HG03139 (cell line): Measurements from ENCODE around the gene ANKRD44.
"Not testable (repeated sequence)": the region's sequence is repeated elsewhere in the genome, so short reads cannot be mapped to it uniquely, and the experiment has no call there.

Experiments
- ATAC-seq: cut with Tn5 transposase; IDR thresholded peaks from one replicate; pipeline ENCODE4 v1.9.1; 2021; ENCODE audit not compliant: unreplicated experiment

Gene ANKRD44

DNA sequence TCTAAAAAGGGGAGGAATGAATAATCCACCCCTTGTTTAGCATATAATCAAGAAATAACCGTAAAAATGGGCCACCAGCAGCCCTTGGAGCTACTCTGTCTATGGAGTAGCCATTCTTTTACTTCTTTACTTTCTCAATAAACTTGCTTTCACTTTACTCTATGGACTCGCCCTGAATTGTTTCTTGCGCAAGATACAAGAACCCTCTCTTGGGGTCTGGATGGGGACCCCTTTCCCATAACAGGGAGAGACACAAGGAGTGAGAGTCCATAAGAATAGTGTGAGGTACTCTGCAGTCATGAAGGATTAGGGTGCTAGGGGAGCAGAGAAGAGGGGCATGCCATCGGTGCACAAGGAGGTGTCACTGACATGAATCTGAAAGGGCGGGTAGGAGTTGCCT lies 224.9 kb downstream of the ANKRD44 start:
- ATAC-seq, result no peak

DNA sequence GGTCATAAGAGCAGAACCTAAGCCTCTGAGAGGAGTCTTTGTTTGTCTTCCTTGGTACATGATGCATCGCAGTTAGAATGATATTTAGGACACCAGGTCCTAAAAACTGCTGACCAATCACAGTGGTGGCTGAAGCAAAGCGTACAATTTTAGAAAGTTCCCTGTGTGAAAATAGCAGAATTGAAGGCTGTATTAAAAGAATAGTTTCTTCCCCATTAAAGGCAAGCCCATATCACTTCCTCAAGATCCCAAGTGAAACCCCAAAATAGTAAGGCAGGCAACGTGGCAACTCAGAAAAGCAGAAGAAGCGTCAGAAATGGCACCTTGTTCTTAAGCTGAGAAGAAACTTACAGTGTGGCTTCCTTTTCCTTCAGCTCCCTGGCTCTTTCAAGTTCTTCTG lies 229.3 kb downstream of the ANKRD44 start:
- ATAC-seq, result no peak

DNA sequence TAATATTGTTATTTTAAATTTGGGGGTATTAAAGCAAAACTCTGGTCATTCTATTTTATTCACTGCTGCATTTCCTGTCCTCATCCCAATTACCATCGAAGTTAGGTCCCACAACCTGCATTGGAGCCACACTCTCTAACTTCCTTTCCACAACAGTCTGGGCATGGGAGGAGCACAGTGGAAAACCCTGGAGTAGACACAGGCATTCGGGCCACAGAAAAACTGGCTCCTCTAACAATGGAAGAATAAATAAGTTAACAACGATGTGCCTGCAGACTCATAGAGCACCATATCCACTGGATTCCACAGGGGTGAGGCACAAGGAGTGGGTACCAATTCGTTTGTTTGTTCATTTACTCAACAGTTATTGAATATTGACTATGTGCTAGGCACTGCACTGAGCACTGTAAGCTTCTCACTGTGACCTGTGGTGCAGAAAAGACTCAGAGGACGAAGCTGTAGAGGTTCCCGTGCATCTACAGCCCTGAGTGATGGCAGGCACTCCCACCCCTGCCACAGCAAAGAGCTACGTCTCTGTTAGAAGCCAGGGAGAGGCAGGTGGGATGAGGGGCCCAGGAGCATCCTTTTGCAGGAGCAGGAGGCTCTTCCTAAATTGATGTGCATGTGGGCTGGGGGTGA lies 229.9 kb downstream of the ANKRD44 start:
- no peak for ATAC-seq

DNA sequence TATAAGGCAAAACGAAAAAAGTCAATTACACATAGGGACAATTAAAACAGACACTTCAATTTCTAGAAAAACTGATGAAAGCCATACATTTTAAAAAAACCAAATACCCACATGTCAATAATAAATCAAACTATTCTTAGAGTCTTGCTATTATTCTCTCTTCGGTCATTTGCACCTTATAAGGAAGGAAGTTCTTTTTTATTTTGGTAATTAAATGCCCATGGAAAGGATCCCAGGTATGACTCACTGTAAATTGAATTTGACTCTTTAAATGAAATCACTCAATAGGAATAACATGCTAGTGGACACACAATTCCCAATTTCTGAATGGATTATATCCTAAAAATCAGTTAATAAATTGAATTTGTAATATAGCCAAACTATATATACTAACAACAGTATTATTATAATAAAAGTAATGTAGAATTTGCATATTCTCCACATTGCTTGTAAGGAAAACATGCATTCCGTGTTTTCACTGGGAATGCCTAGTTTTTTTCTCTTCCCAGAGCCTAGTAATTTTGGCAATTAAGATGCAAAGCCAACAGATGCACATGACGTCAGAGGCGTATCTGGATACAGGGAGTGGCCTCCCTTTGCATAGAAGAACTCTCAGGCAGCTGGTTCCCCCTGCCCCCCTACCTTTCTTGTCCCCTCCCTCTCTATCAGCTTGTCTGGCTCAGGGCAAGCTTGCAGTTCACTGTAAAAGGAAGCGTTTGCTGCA lies 230.6 kb downstream of the ANKRD44 start:
- ATAC-seq, result no peak

DNA sequence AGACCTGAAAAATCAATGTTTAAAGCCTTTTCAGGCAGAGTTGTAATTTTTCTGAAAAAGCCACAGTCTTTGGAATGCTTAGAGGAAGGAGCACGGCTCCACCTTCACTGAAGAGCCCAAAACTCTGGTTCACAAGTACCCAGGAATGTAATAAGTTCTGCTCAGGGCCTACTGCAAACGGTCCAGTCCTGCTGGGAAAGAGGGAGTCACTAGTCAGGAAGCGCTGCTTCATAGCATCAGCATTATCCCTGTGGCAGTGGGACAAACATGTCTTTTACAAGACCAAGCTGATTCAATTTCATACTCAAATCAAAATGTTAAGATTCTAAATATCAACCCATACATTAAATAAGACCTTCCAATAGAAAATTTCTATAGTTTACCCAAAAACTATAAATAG lies 231.2 kb downstream of the ANKRD44 start:
- ATAC-seq, result no peak

DNA sequence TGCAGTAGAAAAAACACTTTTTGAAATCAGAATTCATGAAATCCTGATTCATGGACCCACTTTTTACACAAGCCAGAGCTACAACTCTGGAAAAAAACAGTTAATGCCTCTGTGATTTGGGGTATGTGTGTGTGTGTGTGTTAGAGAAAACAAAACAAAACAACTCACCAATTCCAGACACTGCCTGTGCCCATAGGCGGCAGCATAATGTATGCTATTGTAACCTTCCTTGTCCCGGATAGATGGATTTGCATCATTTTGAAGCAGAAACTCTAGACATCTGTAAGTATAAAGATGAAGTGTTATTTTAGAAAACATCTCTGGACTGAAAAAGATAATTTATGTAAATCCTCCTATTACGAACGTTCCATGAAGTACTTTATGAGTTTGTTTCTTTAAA lies 232.0 kb downstream of the ANKRD44 start:
- ATAC-seq, result no peak

DNA sequence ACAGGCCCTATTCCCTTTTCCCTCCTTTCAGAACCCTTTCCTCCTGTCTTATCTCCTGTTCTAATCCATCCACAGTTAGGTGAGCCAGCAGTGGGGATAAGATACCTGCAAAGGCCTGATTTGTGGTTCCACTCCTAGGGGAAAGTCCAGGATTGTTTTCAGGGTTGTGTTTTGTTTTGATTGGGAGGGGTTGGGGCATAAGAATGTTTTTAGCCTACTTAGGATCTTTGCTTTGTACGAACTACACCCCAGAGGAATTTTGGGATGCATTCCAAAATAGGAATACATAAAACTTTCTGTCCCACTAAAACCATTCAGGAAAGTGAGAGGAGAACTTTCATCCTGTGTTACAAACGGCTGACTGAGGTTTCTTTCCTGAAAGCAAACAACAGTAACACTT lies 233.2 kb downstream of the ANKRD44 start:
- no peak for ATAC-seq

DNA sequence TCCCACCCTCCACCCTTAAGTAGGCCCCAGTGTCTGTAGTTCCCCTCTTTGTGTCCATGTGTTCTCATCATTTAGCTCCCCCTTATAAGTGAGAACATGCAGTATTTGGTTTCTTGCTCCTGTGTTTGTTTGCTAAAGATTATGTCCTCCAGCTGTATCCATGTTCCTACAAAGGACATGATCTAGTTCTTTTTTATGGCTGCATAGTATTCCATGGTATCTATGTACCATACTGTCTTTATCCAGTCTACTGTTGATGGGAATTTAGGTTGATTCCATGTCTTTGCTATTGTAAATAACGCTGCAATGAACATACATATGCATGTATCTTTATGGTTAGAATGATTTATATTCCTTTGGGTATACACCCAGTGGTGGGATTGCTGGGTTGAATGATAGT lies 233.9 kb downstream of the ANKRD44 start:
- no peak for ATAC-seq

DNA sequence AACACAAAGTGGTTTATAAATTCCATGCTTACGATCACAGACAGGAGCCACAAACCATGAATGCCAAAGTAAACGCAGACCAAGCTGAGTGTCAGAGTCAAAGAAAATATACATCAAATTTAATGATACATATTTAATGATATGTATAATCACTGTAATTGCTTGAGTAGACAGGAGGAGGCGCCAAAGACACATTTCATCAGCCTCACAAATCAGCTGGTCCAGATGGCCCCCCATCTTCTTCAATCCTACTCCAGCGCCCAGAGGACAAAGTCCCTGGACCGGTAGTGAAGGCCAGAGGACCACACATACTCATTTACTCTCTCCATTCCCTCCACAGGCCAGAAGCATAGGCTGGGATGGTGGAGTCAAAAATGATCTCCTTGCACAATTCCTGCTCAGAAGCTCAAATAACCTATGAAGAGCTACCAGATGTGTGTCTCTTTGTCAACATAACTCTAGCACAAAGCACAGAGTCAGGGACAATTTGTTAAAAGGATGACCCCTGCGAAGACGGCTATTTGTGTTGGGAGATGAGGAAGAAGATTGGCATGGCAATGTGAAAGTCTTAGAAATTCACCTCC lies 234.7 kb downstream of the ANKRD44 start:
- ATAC-seq, result no peak

DNA sequence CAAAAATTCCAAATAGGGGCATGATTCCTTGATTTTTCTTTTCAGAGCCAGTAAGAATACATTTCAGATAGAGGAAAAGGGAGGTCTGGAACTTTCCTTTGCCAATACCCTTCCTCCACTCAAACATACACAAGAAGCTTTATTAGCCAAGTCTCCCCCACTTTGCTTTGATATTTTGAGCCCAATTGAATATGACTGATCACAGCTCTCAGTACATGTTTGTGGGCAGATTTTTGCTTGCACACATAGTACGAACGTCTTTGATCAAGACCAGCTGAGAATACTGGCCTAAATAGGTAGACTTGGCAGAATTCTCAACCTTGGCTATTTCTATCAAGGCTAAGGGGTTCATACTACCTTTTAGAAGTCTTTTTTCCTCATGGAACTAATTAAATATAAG lies 235.3 kb downstream of the ANKRD44 start:
- ATAC-seq, result no peak

DNA sequence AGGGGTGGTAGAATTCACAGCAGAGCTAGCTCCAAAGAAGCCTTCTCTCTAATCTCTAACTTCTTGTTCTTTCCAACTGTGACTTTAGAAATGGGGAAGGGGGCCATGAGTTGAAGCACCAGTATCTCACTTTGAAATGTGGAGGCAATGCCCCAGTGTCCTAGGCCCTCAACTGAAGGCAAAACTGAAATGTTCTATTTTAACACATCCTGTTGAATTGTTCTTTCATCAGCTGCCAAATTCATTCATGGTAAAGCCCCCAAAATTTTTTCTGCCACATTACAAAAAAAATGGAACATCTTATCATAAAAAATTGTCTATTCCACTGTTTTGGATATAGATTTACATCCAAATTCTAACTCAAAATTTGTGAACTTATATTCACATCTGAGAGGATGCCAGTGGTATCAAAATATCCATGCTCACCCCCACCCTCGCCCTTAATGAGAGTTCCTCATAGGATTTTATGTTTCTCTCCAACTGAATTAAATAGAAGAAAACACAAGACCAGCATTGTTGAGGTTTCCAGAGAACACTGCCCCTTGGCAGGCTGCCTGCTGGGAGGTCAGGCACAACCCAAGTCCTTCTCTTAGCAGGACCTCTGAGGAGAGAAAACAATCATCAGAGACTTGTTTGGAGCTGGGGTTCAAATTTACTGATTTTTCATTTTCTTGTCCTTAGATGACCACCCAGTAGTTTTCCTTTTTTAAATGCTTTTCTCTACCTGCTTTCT lies 236.7 kb downstream of the ANKRD44 start:
- no peak for ATAC-seq

DNA sequence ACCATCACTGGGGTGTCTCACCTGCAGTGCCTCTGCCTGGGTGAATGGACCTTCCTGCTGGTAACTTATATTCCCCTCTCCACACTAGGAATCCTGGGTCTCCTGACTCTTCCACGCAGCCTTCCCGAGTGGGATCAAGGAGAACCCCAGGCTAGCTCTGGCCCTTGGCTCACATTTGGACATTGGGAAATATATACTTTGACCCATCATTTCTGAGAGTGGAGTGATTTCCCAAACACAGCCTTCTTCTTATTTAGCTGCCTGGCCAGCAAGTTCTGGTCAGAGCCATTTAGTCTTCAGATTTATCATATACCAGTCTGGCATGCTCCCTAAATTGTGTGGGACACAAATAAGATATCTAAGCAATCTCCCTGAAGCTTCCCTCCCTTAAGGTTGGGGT lies 237.3 kb downstream of the ANKRD44 start:
- no peak for ATAC-seq

DNA sequence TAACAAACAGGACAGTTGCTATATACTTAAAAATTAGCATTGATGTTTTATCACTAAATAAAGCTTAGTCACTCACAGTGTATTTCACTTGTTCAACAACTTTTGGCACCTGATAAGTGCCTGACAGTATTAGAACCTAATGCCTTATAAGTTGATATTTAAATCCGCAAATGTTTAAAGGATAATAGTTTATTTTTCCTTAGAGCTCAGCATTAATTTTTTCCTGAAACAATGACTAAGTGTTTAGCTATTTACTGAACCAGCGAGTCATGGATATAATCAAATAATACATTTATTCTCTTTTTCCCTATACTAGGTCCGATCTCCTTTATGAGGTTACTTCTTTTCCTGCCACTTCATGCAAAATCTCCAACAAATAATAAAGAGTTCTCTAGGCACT lies 238.0 kb downstream of the ANKRD44 start:
- ATAC-seq, result no peak

DNA sequence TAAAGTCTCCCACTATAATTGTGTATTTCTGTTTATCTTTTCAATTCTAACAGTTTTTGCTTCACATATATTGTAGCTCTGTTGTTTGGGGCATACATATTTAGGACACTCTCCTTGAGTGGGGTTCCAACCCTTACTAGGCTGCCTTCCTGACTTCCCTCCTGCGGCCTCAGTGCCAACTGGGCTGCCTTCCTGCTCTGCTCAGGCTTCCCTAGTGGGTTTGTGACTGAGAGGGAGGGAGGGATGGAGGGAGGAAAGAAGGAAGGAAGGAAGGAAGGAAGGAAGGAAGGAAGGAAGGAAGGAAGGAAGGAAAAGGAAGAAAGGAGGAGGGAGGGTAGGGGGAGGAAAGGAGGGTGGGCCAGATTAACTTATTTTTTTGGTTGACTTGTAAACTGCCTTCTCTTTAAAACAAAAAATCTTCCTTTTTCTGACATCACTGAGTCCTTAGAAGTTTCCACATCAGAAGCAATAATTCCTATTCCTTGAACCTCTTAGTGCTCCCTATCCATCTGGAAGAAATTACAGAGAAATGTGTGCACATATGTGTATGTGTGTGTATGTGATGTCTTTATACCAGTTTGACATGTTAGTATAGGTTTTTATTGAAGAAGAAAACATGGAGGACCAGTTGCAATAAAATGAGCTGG lies 238.7 kb downstream of the ANKRD44 start:
- ATAC-seq, result no peak

DNA sequence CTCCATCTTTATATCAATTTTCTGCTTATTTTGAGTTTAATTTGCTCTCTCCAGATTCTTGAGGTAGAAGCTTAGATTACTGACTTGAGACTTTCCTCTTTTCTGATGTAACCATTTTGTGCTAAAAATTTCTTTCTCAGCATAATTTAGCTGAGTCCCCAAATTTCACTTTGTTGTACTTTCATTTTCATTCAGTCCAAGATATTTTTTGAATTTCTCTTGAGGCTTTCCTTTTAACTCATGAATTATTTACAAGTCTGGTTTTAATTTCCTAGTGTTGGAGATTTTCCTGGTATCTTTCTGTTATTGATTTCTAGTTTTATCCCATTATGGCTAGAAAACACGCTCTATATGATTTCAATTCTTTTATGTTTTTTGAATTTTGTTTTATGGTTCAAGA lies 239.4 kb downstream of the ANKRD44 start:
- no peak for ATAC-seq

DNA sequence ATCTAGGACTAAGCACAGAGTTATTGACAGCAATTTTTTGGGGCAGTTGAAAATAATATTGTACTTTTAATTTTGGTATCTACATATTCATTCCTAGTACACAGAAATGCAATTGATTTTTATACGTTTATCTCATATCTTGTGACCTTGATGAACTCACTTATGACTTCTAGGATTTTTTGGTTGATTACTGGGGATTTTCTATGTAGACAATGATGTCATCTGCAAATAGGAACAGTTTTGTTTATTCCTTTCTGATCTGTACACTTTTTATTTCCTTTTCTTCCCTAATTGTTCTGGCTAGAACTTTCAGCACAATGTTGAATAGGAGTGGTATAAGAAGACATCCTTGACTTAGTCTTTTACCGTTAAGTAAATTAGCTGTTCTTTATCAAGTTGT lies 240.6 kb downstream of the ANKRD44 start:
- no peak for ATAC-seq

DNA sequence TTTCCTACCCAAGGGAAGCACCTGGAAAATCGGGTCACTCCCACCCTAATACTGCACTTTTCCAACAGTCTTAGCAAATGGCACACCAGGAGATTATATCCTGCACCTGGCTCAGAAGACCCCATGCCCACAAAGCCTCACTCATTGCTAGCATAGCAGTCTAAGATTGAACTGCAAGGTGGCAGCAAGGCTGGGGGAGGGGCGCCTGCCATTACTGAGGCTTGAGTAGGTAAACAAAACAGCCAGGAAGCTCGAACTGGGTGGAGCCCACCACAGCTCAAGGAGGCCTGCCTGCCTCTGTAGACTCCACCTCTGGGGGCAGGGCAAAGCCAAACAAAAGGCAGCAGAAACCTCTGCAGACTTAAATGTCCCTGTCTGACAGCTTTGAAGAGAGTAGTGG lies 248.0 kb downstream of the ANKRD44 start:
- ATAC-seq, result not testable (repeated sequence)

DNA sequence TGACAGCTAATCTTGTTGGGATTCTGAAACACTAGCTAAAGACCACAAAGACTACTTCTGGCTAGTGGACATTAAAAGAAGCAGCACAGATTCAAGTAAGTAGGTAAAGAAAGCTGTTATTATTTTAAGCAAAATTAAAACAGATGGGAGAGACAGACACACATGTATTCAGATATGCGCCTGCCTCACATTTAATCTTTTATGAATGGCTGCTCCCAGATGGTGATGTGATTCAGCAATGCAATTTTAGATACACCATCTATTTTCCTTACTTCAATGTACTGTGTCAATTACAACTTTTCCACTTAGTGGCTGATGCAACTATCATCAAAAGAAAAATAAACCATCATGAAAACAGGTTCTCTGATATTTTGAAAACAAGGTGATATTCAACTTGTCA lies 251.1 kb downstream of the ANKRD44 start:
- no peak for ATAC-seq

DNA sequence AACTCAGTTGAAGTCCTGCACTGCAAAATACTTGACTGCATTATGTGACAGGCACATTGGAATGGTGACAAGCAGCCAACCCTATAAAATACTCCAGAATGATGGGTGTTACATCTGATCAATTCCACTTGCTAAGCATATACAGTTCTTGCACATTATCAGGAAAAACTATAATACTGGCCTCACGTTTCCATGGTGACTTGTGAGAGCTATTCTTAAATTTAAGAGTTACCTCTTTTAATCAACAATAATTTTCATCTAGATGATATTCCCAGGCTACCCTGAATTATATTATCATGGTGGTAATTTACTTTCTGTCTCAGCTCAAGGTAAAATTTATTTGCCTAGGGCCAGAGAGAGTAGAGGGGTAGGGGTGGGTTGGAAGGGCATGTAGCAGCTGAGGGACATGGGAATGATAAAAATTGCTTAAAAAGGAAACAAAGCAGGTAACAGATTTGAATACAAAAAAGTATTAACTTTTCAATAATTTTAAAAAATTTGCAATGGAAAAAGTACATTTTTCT lies 251.7 kb downstream of the ANKRD44 start:
- no peak for ATAC-seq

DNA sequence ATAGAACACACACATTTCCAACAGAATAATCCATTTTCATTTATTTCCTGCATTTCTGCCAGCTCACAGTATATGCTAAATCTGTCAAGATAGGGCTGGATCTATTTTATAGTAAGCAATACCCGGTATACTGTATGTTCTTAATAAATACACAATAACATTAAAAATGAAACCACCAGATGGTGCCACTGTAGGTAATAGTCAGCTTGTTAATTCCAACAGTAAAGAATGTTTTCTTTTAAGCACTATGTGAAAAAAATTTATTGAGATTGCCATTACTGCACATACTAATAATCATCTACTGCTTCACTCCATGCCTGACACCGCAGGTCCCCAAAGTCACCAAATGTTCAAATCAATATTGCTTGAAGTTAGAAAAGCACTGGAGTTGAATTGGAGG lies 252.6 kb downstream of the ANKRD44 start:
- no peak for ATAC-seq

DNA sequence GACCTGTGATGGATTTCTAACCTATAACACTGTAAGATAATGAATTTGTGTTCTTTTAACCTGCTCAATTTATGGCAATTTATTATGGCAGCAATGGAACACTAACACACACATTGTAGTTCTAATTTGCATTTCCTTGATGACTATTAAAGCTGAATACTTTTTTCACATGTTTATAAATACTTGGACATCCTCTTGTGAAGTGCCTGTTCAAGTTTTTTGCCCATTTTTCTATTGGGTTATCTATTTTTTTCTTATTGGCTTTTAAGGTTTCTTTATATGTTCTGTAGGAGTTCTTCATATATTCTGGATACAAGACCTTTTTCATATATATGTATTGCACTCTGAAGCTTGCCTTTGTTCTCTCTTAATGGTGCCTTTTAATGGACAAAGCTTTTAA lies 255.5 kb downstream of the ANKRD44 start:
- no peak for ATAC-seq
